Left kidney (tissue), 1 donor: ENCODE measurements around the gene COBLL1. TPM values are rescaled to one million over a fixed set of nuclear protein-coding genes. Genes with fewer than 3 reads are reported as not detected.

Experiments used
- polyA plus RNA-seq: library from polyadenylated mRNA; unstranded; fragments of 120-200 nt; gene quantifications from one replicate; pipeline ENCODE4 v1.2.1, GENCODE V29; 2013; ENCODE audit not compliant: insufficient read length

Gene COBLL1
- polyA plus RNA-seq, 1 donor = 142 TPM

Other genes starting within 250 kb of the COBLL1 start
- gene GRB14, start 220.3 kb downstream of the COBLL1 start, polyA plus RNA-seq = 62.5 TPM
- 6.6 TPM for gene SLC38A11, start 113.7 kb upstream of the COBLL1 start, polyA plus RNA-seq